Erythroblast (primary cell): ENCODE measurements around the gene COL19A1.

ENCODE experiments used
- GATA1 ChIP-seq: IDR thresholded peaks from 2 replicates; pipeline ENCODE4 v1.6.1; 2011; ENCODE audit warnings: low read depth, mild to moderate bottlenecking, control low read depth, low read length, moderate library complexity
- POLR2A ChIP-seq: IDR thresholded peaks from 2 replicates; pipeline ENCODE4 v1.6.1; 2011; ENCODE audit warnings: mild to moderate bottlenecking, low read length

- TF ChIP-seq POLR2A (no peak), GATA1 (no peak)
These were observed 34.5 kb downstream of the COL19A1 start for GRCh38 chr6:69900869-69901268.
